Osteoblast (primary cell): ENCODE measurements around the gene ZBP1. TPM values are rescaled to one million over a fixed set of nuclear protein-coding genes. Genes with fewer than 3 reads are reported as not detected.

ENCODE experiments used
- DNase-seq: peaks from one replicate; pipeline ENCODE4 v3.0.0; 2011; ENCODE audit warnings: low spot score, mixed read lengths; ENCODE audit not compliant: insufficient read length; ENCODE audit errors: missing footprints
- H2AFZ ChIP-seq: 2 replicates; pipeline ENCODE4 v1.6.0; 2011; ENCODE audit warnings: mild to moderate bottlenecking, low read length
- H3K27ac ChIP-seq: 2 replicates; pipeline ENCODE4 v1.5.1; 2011; ENCODE audit warnings: mild to moderate bottlenecking, low read depth, low read length, moderate library complexity
- H3K27me3 ChIP-seq: 2 replicates; pipeline ENCODE4 v1.6.0; 2012; ENCODE audit warnings: mild to moderate bottlenecking, control low read depth, inconsistent platforms, low read length, moderate library complexity; ENCODE audit not compliant: insufficient read depth
- H3K36me3 ChIP-seq: 2 replicates; pipeline ENCODE4 v1.5.1; 2011; ENCODE audit warnings: mild to moderate bottlenecking, low read length, control low read depth, moderate library complexity; ENCODE audit not compliant: insufficient read depth
- H3K4me1 ChIP-seq: 2 replicates; pipeline ENCODE4 v1.5.1; 2011; ENCODE audit warnings: mild to moderate bottlenecking, low read length, control low read depth, moderate library complexity; ENCODE audit not compliant: insufficient read depth
- H3K4me2 ChIP-seq: 2 replicates; pipeline ENCODE4 v1.6.0; 2011; ENCODE audit warnings: mild to moderate bottlenecking, low read length; ENCODE audit not compliant: insufficient read depth
- H3K4me3 ChIP-seq: fragments of 200-600 bp; sonication (generic); 3 replicates; pipeline ENCODE4 v1.5.1; 2012; ENCODE audit warnings: mild to moderate bottlenecking, low read length, inconsistent platforms; ENCODE audit not compliant: insufficient read depth
- H3K79me2 ChIP-seq: 2 replicates; pipeline ENCODE4 v1.6.0; 2012; ENCODE audit warnings: mild to moderate bottlenecking, low read length, control low read depth, inconsistent platforms; ENCODE audit not compliant: insufficient read depth
- H3K9me3 ChIP-seq: 2 replicates; pipeline ENCODE4 v1.5.1; 2011; ENCODE audit warnings: low read depth, low read length, control low read depth
- H4K20me1 ChIP-seq: 2 replicates; pipeline ENCODE4 v1.6.0; 2012; ENCODE audit warnings: mild to moderate bottlenecking, low read length, control low read depth; ENCODE audit not compliant: insufficient read depth
- total RNA-seq: library from RNA; depleted of rRNA; stranded (reverse); fragments of >200 nt; gene quantifications from 2 replicates; pipeline ENCODE4 v1.2.3, GENCODE V29; 2012
- TF ChIP-seq, protein P1 (sequence below): IDR thresholded peaks from 2 replicates; pipeline ENCODE4 v1.5.1; 2011; ENCODE audit warnings: mild to moderate bottlenecking, low read depth, low read length, moderate library complexity; ENCODE audit errors: extremely low read depth

The ZBP1 gene
- total RNA-seq, 1 donor = not detected

DNA sequence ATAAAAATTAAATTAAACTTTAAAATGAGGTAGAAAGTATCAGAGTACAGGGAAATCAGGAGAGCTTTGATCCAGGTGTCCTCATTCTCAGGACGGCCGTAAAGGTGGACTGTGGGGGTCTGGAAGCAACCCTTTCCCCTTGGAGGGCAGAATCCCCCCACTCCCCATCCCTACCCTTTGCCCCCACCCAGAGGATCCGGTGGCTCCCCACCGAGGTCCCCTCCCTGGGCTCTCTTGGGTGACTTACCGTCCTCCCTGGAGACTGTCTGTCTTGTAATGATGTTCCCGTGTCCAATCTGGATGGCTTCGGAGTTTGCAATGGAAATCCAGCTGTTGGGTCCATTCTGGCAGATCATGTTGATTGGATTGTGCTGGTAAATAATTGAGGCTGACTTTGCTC, 7.3 kb downstream of the ZBP1 start:
- Histone ChIP-seq H3K4me1 (no peaks in the 10 kb centered on the region), H2AFZ (no peak overlapping the region), H3K9me3 (no peaks in the 10 kb centered on the region), H3K4me3 (no peak overlapping the region), H3K4me2 (no peak overlapping the region), H4K20me1 (no peaks in the 10 kb centered on the region), H3K36me3 (no peaks in the 10 kb centered on the region), H3K79me2 (no peaks in the 10 kb centered on the region), H3K27ac (no peak overlapping the region), H3K27me3 (no peaks in the 10 kb centered on the region)
- TF ChIP-seq, protein P1, sequence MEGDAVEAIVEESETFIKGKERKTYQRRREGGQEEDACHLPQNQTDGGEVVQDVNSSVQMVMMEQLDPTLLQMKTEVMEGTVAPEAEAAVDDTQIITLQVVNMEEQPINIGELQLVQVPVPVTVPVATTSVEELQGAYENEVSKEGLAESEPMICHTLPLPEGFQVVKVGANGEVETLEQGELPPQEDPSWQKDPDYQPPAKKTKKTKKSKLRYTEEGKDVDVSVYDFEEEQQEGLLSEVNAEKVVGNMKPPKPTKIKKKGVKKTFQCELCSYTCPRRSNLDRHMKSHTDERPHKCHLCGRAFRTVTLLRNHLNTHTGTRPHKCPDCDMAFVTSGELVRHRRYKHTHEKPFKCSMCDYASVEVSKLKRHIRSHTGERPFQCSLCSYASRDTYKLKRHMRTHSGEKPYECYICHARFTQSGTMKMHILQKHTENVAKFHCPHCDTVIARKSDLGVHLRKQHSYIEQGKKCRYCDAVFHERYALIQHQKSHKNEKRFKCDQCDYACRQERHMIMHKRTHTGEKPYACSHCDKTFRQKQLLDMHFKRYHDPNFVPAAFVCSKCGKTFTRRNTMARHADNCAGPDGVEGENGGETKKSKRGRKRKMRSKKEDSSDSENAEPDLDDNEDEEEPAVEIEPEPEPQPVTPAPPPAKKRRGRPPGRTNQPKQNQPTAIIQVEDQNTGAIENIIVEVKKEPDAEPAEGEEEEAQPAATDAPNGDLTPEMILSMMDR = no peak
- DNase-seq = no peak

- Histone ChIP-seq H3K4me1 (no peaks in the 10 kb centered on the region), H3K4me3 (no peak overlapping the region), H3K4me2 (no peak overlapping the region), H3K27ac (no peak overlapping the region), H3K9me3 (no peaks in the 10 kb centered on the region), H3K27me3 (no peaks in the 10 kb centered on the region), H2AFZ (no peak overlapping the region), H3K36me3 (no peaks in the 10 kb centered on the region), H4K20me1 (no peaks in the 10 kb centered on the region), H3K79me2 (no peaks in the 10 kb centered on the region)
- TF ChIP-seq, protein P1 = no peak
- DNase-seq = no peak
These were observed 7.8 kb downstream of the ZBP1 start for GRCh38 chr20:57612436-57612835.

DNA sequence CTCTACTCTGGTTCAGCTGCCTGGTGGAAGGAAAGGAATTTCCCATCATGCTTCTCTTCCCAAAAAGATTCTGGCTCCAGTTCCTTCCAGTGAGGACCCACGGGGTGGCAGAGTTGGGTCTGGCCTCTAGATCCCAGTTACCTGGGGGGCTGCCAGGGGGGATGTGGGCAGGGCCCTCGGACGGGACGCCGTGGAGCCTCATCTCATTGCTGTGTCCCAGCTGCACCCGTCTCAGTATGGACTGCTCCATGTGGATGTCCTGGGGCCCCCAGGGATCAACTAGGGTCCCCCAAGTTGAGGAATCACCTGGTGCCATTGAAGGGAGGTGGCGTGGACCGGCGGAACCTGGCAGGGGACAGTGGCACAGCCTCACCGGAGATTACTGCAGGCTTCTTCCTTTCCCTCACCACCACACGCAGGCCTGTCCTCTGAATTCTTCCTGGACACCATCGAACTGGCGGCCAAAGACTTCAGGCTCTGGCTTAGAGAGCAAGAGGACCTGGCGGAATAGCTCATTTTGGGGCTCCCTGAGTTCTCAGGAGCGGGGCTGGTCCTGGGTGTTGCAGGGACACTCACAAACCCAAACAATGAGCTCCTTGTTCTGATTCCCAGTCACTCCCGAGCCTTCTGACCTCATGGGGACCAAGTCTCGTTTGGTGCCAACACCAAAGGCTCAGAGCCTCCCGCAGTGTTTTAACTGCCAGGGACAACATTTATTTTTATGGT, 8.5 kb downstream of the ZBP1 start:
- no peaks in the 10 kb centered on the region for H3K9me3 ChIP-seq
- no peak overlapping the region for H3K4me3 ChIP-seq
- H3K27me3 ChIP-seq = peaks cover 4% of the 10 kb centered on the region
- no peak overlapping the region for H3K27ac ChIP-seq
- H4K20me1 ChIP-seq = no peaks in the 10 kb centered on the region
- no peaks in the 10 kb centered on the region for H3K36me3 ChIP-seq
- DNase-seq = no peak
- no peak overlapping the region for H3K4me2 ChIP-seq
- H2AFZ ChIP-seq = no peak overlapping the region
- TF ChIP-seq, protein P1 = no peak
- no peaks in the 10 kb centered on the region for H3K79me2 ChIP-seq
- no peaks in the 10 kb centered on the region for H3K4me1 ChIP-seq

DNA sequence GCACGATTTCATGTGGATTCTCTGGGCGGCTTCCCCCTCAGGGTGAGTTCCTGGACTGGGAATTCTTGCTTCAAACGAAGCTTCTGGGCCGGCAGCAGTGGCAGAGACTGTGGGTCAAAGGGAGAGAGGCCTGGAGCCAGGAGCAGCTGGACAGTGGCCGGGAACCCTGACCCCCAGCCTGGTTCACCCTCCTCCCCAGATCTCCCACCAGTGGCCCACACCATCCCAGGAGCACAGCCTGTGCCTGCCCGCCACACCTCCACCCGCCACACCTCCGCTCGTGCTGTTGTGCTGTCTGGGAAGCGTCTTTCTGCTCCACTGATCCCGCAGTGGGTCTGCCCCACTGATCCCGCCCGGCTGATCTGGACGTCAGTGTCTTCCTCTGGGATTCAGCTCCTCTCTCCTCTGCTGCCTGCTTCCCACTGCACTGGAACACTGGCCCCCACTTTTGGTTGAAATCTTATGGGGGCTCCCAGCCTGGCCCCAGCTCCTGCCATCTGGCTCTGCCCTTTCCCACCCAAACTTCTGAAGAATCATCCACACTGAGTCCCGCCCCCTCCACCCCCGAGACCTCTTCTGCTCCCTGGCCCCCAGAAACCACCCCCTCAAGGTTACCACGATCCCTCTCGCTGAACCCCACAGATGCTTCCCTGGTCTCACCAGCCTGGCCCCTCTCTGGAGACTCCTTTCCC, 9.8 kb downstream of the ZBP1 start:
- Histone ChIP-seq H3K36me3 (no peaks in the 10 kb centered on the region), H3K79me2 (no peaks in the 10 kb centered on the region), H3K4me1 (no peaks in the 10 kb centered on the region), H4K20me1 (no peaks in the 10 kb centered on the region), H3K4me3 (no peak overlapping the region), H3K9me3 (no peaks in the 10 kb centered on the region), H3K27me3 (peaks cover 4% of the 10 kb centered on the region), H2AFZ (no peak overlapping the region), H3K4me2 (no peak overlapping the region), H3K27ac (no peak overlapping the region)
- TF ChIP-seq, protein P1 = no peak
- DNase-seq = no peak
